B cell (primary cell): ENCODE measurements around the gene ARL6IP4. TPM values are rescaled to one million over a fixed set of nuclear protein-coding genes. Genes with fewer than 3 reads are reported as not detected.

ENCODE experiments used
- ATAC-seq: fragments of 200-7000 bp; cut with Tn5 transposase; one replicate; pipeline ENCODE4 v1.10.0; 2021; ENCODE audit warnings: low read depth, mild to moderate bottlenecking, moderate number of reproducible peaks, moderate library complexity
- CTCF ChIA-PET: fragments of 350-600 bp; sonication (Branson Sonifier 250); formaldehyde crosslinking; loops from one replicate; lab custom pipeline; 2021; ENCODE audit warnings: antibody characterized with exemption, inconsistent platforms; lab: Charles Lee
- POLR2A ChIA-PET: fragments of 350-600 bp; sonication (Branson Sonifier 250); formaldehyde crosslinking; loops from one replicate; lab custom pipeline; 2021; ENCODE audit warnings: antibody characterized with exemption; lab: Charles Lee
- DNase-seq: peaks from one replicate; pipeline ENCODE4 v3.0.0; 2013
- H2AFZ ChIP-seq: 2 replicates; pipeline ENCODE4 v1.6.1; 2012; ENCODE audit warnings: mild to moderate bottlenecking, low read depth, low read length; ENCODE audit not compliant: insufficient read depth, poor library complexity, severe bottlenecking
- H3K27ac ChIP-seq, 2 donors: 1 replicate in 1 of 2; 2 replicates in 1 of 2; pipeline ENCODE4 v1.5.1; 2012 to 2013; ENCODE audit warnings: low read length in 2 of 2, mild to moderate bottlenecking in 2 of 2, moderate library complexity in 1 of 2
- H3K27me3 ChIP-seq, 4 experiments: fragments of 200-600 bp in 1 of 4; sonication (generic) in 1 of 4; replicated peaks in 1 of 4; 1 replicate in 2 of 4; 2 replicates in 2 of 4; pipeline versions ENCODE4 v1.6.1 to v1.7.0; 2013 to 2016; ENCODE audit warnings: low read length in 3 of 4, mild to moderate bottlenecking in 2 of 4, mixed read lengths in 1 of 4, moderate library complexity in 1 of 4; ENCODE audit not compliant: insufficient read depth in 4 of 4, control insufficient read depth in 3 of 4; ENCODE audit errors: control extremely low read depth in 1 of 4
- H3K36me3 ChIP-seq, 2 experiments: replicated peaks in 1 of 2; 1 replicate in 1 of 2; 2 replicates in 1 of 2; pipeline versions ENCODE4 v1.6.1 to v1.7.1; 2013; ENCODE audit warnings: low read length in 1 of 2; ENCODE audit not compliant: insufficient read depth in 2 of 2, control insufficient read depth in 1 of 2; ENCODE audit errors: control extremely low read depth in 1 of 2, extremely low read depth in 1 of 2
- H3K4me1 ChIP-seq, 2 donors: fragments of 200-600 bp in 1 of 2; sonication (generic) in 1 of 2; 1 replicate in 1 of 2; 2 replicates in 1 of 2; pipeline versions ENCODE4 v1.5.1 to v1.6.1; 2013 to 2017; ENCODE audit warnings: low read length in 2 of 2; ENCODE audit not compliant: control insufficient read depth in 2 of 2, insufficient read depth in 2 of 2
- H3K4me2 ChIP-seq: replicated peaks from 2 replicates; pipeline ENCODE3; 2012; ENCODE audit warnings: mild to moderate bottlenecking, low read depth, low read length; ENCODE audit not compliant: poor library complexity, severe bottlenecking
- H3K4me3 ChIP-seq, 5 experiments: fragments of 200-600 bp in 1 of 5; sonication (generic) in 1 of 5; 1 replicate in 3 of 5; 2 replicates in 2 of 5; pipeline versions ENCODE4 v1.5.1 to v1.7.0; 2011 to 2016; ENCODE audit warnings: low read length in 4 of 5, mild to moderate bottlenecking in 4 of 5, low read depth in 2 of 5, control low read depth in 1 of 5, moderate library complexity in 1 of 5; ENCODE audit not compliant: insufficient read depth in 1 of 5; ENCODE audit errors: control extremely low read depth in 1 of 5, extremely low read depth in 1 of 5
- H3K79me2 ChIP-seq: fragments of 200-600 bp; sonication (generic); one replicate; pipeline ENCODE4 v1.6.0; 2016; ENCODE audit warnings: low read length; ENCODE audit not compliant: control insufficient read depth, insufficient read depth
- H3K9ac ChIP-seq: fragments of 200-600 bp; sonication (generic); 2 replicates; pipeline ENCODE4 v1.6.1; 2017; ENCODE audit warnings: mild to moderate bottlenecking, low read length, moderate library complexity
- H3K9me3 ChIP-seq, 3 donors: one replicate each; pipeline versions ENCODE4 v1.6.1 to v1.7.1; 2013; ENCODE audit warnings: low read length in 2 of 3; ENCODE audit not compliant: control insufficient read depth in 2 of 3, insufficient read depth in 1 of 3; ENCODE audit errors: control extremely low read depth in 1 of 3
- H4K20me1 ChIP-seq: 2 replicates; pipeline ENCODE4 v1.6.0; 2012; ENCODE audit warnings: mild to moderate bottlenecking, low read length; ENCODE audit not compliant: insufficient read depth, control insufficient read depth, poor library complexity, severe bottlenecking
- H3K27ac Mint-ChIP-seq: one replicate; pipeline ENCODE4 v1.8.0; 2021; ENCODE audit warnings: mixed read lengths
- H3K27me3 Mint-ChIP-seq: one replicate; pipeline ENCODE4 v1.8.0; 2021; ENCODE audit warnings: mixed read lengths
- H3K4me1 Mint-ChIP-seq: one replicate; pipeline ENCODE4 v1.8.0; 2021; ENCODE audit warnings: mixed read lengths
- H3K4me3 Mint-ChIP-seq: one replicate; pipeline ENCODE4 v1.8.0; 2021; ENCODE audit warnings: mixed read lengths
- H3K9me3 Mint-ChIP-seq: one replicate; pipeline ENCODE4 v1.8.0; 2022; ENCODE audit warnings: mixed read lengths; ENCODE audit not compliant: insufficient read depth
- CTCF ChIP-seq: fragments of 200-600 bp; IDR thresholded peaks from one replicate; pipeline ENCODE4 v1.8.0; 2022; ENCODE audit warnings: antibody characterized with exemption, mild to moderate bottlenecking
- EZH2 ChIP-seq: IDR thresholded peaks from 2 replicates; pipeline ENCODE4 v1.6.1; 2012; ENCODE audit warnings: borderline replicate concordance, low read depth, mild to moderate bottlenecking, moderate library complexity, low read length; ENCODE audit not compliant: insufficient read depth, poor library complexity, severe bottlenecking
- WGBS: methylation state at CpG from one replicate; pipeline ENCODE4 v1.1.5; 2013; ENCODE audit warnings: missing lambda C conversion rate; ENCODE audit not compliant: insufficient coverage; 5-methylcytosine and 5-hydroxymethylcytosine counted together
- intact Hi-C: fragments of 100-400 bp; cut with micrococcal nuclease; formaldehyde crosslinking; loops from one replicate; pipeline ENCODE4 v1.10.0; 2022
- polyA plus RNA-seq: library from polyadenylated mRNA; depleted of rRNA; stranded (reverse); fragments of >200 nt; gene quantifications from 2 replicates; pipeline ENCODE4 v1.2.3, GENCODE V29; 2012
- total RNA-seq, 2 donors: library from RNA; stranded (reverse); fragments of 120-200 nt in 1 of 2; gene quantifications; 1 replicate in 1 of 2; 2 replicates in 1 of 2; pipeline versions ENCODE4 v1.2.3 to v1.2.4, GENCODE V29; 2013 to 2022

Gene ARL6IP4
- total and polyA plus RNA-seq, 2 donors (not counting 1 experiment from before 2014, with no cell fraction given): 165 to 274 TPM

GRCh38 chr12:122956035-122956434 is 24.4 kb upstream of the ARL6IP4 start:
- H3K27ac Mint-ChIP-seq: no peak overlapping the region
- DNase-seq (no peak), ATAC-seq (no peak)
- Histone ChIP-seq H3K27ac (no peak overlapping the region), H3K9ac (no peak overlapping the region), H3K4me1 (peaks cover 6 to 10% of the 10 kb centered on the region in 2 donors), H4K20me1 (no peaks in the 10 kb centered on the region), H2AFZ (no peak overlapping the region), H3K4me2 (no peak overlapping the region), H3K27me3 (no peaks in the 10 kb centered on the region), H3K4me3 (no peak overlapping the region), H3K79me2 (peaks cover 12% of the 10 kb centered on the region), H3K9me3 (no peaks in the 10 kb centered on the region), H3K36me3 (no peaks in the 10 kb centered on the region)
- no peaks in the 10 kb centered on the region for H3K27me3 Mint-ChIP-seq
- TF ChIP-seq EZH2 (no peak), CTCF (no peak)
- H3K4me3 Mint-ChIP-seq: no peak overlapping the region
- CTCF ChIA-PET: interaction anchor here (1.3 to 16.2 kb wide), 6 partner anchors 11 to 284 kb away, joined by 3 to 388 read pairs (median 46); partner anchors contain the start of gene ABCB9
- H3K9me3 Mint-ChIP-seq: no peaks in the 10 kb centered on the region
- POLR2A ChIA-PET: interaction anchor here (1.2 kb wide), 1 partner anchor 10 kb away, joined by 3 read pairs; the partner anchor contains the start of gene ABCB9
- no CpG with 5 or more reads among the region's 2 CpGs for WGBS
- intact Hi-C loops: no loop called here
- H3K4me1 Mint-ChIP-seq: peaks cover 12% of the 10 kb centered on the region

GRCh38 chr12:122958198-122958888 is 22.1 kb upstream of the ARL6IP4 start:
- 100% methylated on average over 2 of the region's 5 CpGs for WGBS

More at GRCh38 chr12:122958198-122958888, 22.1 kb upstream of the ARL6IP4 start:
- Mint-ChIP-seq H3K27ac (no peak overlapping the region), H3K4me1 (no peaks in the 10 kb centered on the region), H3K27me3 (no peaks in the 10 kb centered on the region), H3K9me3 (no peaks in the 10 kb centered on the region), H3K4me3 (no peak overlapping the region)
- ChIA-PET CTCF (interaction anchor here (0.5 to 16.2 kb wide), 2 partner anchors 13 to 94 kb away, joined by 3 to 388 read pairs; no protein-coding TSS in a partner anchor), POLR2A (interaction anchor here (0.7 kb wide), 1 partner anchor 248 kb away, joined by 8 read pairs; no protein-coding TSS in a partner anchor)
- no peak for ATAC-seq
- Histone ChIP-seq H3K36me3 (no peaks in the 10 kb centered on the region), H3K27ac (no peak overlapping the region), H2AFZ (no peak overlapping the region), H3K4me3 (no peak overlapping the region), H3K27me3 (no peaks in the 10 kb centered on the region), H3K9ac (no peak overlapping the region), H3K9me3 (no peaks in the 10 kb centered on the region), H4K20me1 (no peaks in the 10 kb centered on the region), H3K4me2 (no peak overlapping the region), H3K79me2 (no peaks in the 10 kb centered on the region), H3K4me1 (no peaks in the 10 kb centered on the region)
- TF ChIP-seq CTCF: no peak
- no peak for TF ChIP-seq EZH2
- DNase-seq: no peak
- intact Hi-C loops: no loop called here
